HepG2 (cell line): Measurements from ENCODE around the gene RIMS3. TPM values are rescaled to one million over a fixed set of nuclear protein-coding genes. Genes with fewer than 3 reads are reported as not detected.
A peak's percentile ranks its signal among the peaks of the same experiment; 100 is the strongest.

ENCODE experiments used
- ADNP ChIP-seq: sonication (generic); formaldehyde crosslinking; IDR thresholded peaks from 2 replicates; pipeline ENCODE4 v1.4.0; 2020; ENCODE audit warnings: missing genetic modification reagents
- ATM ChIP-seq: fragments of 450-650 bp; IDR thresholded peaks from 2 replicates; pipeline ENCODE4 v1.7.1; 2017; ENCODE audit warnings: mild to moderate bottlenecking, borderline replicate concordance
- CBX1 ChIP-seq: IDR thresholded peaks from one replicate; pipeline ENCODE4 v1.6.1; 2016; ENCODE audit warnings: antibody characterized with exemption, low read depth
- CREBL2 ChIP-seq: sonication (generic); formaldehyde crosslinking; IDR thresholded peaks from 2 replicates; pipeline ENCODE4 v1.8.1; 2023; ENCODE audit warnings: missing genetic modification reagents, mild to moderate bottlenecking, borderline replicate concordance
- CSRNP2 ChIP-seq: sonication (generic); formaldehyde crosslinking; conservative IDR thresholded peaks from 2 replicates; pipeline ENCODE4 v1.8.0; 2022; ENCODE audit warnings: low read depth, missing genetic modification reagents
- GPN1 ChIP-seq: sonication (generic); formaldehyde crosslinking; IDR thresholded peaks from 2 replicates; pipeline ENCODE4 v1.5.1; 2020; ENCODE audit warnings: missing genetic modification reagents, borderline replicate concordance
- HCFC1 ChIP-seq: fragments of 150-350 bp; IDR thresholded peaks from 2 replicates; pipeline ENCODE4 v1.6.1; 2014; ENCODE audit warnings: low read depth, low read length
- HMG20A ChIP-seq: IDR thresholded peaks from 2 replicates; pipeline ENCODE4 v1.6.1; 2016; ENCODE audit warnings: borderline replicate concordance
- HOXA7 ChIP-seq: sonication (generic); formaldehyde crosslinking; IDR thresholded peaks from 2 replicates; pipeline ENCODE4 v1.8.1; 2022; ENCODE audit warnings: mild to moderate bottlenecking, missing genetic modification reagents, moderate library complexity
- LRRFIP1 ChIP-seq: sonication (generic); formaldehyde crosslinking; conservative IDR thresholded peaks from 2 replicates; pipeline ENCODE4 v1.4.0; 2020; ENCODE audit warnings: missing genetic modification reagents
- MAX ChIP-seq: IDR thresholded peaks from 2 replicates; pipeline ENCODE4 v1.6.1; 2012; ENCODE audit warnings: inconsistent platforms
- MED13 ChIP-seq: sonication (generic); formaldehyde crosslinking; IDR thresholded peaks from 2 replicates; pipeline ENCODE4 v1.5.0; 2020; ENCODE audit warnings: missing genetic modification reagents
- MNT ChIP-seq: fragments of 450-650 bp; IDR thresholded peaks from 2 replicates; pipeline ENCODE4 v1.6.1; 2016
- MTF2 ChIP-seq: sonication (generic); formaldehyde crosslinking; IDR thresholded peaks from 2 replicates; pipeline ENCODE4 v1.5.0; 2020; ENCODE audit warnings: missing genetic modification reagents, borderline replicate concordance
- NKX3-1 ChIP-seq: sonication (generic); formaldehyde crosslinking; IDR thresholded peaks from 2 replicates; pipeline ENCODE4 v1.5.0; 2020; ENCODE audit warnings: missing genetic modification reagents
- PITX1 ChIP-seq: sonication (generic); formaldehyde crosslinking; IDR thresholded peaks from 2 replicates; pipeline ENCODE4 v1.5.1; 2020; ENCODE audit warnings: mild to moderate bottlenecking, missing genetic modification reagents
- RORA ChIP-seq: sonication (generic); formaldehyde crosslinking; IDR thresholded peaks from 2 replicates; pipeline ENCODE4 v1.5.0; 2020; ENCODE audit warnings: mild to moderate bottlenecking, missing genetic modification reagents, moderate library complexity
- SNAPC2 ChIP-seq: sonication (generic); formaldehyde crosslinking; IDR thresholded peaks from 2 replicates; pipeline ENCODE4 v1.8.1; 2022; ENCODE audit warnings: mild to moderate bottlenecking, missing genetic modification reagents
- WIZ ChIP-seq: sonication (generic); formaldehyde crosslinking; IDR thresholded peaks from 2 replicates; pipeline ENCODE4 v1.5.1; 2020; ENCODE audit warnings: mild to moderate bottlenecking, missing genetic modification reagents
- ZKSCAN5 ChIP-seq: sonication (generic); formaldehyde crosslinking; IDR thresholded peaks from 2 replicates; pipeline ENCODE4 v1.5.1; 2020; ENCODE audit warnings: mild to moderate bottlenecking, missing genetic modification reagents
- ZNF350 ChIP-seq: sonication (generic); formaldehyde crosslinking; IDR thresholded peaks from 2 replicates; pipeline ENCODE4 v1.4.0; 2020; ENCODE audit warnings: mild to moderate bottlenecking, low read depth, missing genetic modification reagents, borderline replicate concordance
- ZNF569 ChIP-seq: sonication (generic); formaldehyde crosslinking; IDR thresholded peaks from 2 replicates; pipeline ENCODE4 v1.5.0; 2020; ENCODE audit warnings: mild to moderate bottlenecking, missing genetic modification reagents, moderate library complexity, borderline replicate concordance
- ZNF577 ChIP-seq: sonication (generic); formaldehyde crosslinking; IDR thresholded peaks from 2 replicates; pipeline ENCODE4 v1.4.0; 2020; ENCODE audit warnings: mild to moderate bottlenecking, low read depth, missing genetic modification reagents, borderline replicate concordance
- ZNF713 ChIP-seq: sonication (generic); formaldehyde crosslinking; IDR thresholded peaks from 2 replicates; pipeline ENCODE4 v1.4.0; 2020; ENCODE audit warnings: mild to moderate bottlenecking, missing genetic modification reagents
- ZNF83 ChIP-seq: sonication (generic); formaldehyde crosslinking; IDR thresholded peaks from 2 replicates; pipeline ENCODE4 v1.4.0; 2020; ENCODE audit warnings: missing genetic modification reagents, mild to moderate bottlenecking, borderline replicate concordance
- polyA plus RNA-seq, 8 experiments: library from polyadenylated mRNA; depleted of rRNA in 3 of 8; stranded (reverse) in 7 of 8; unstranded in 1 of 8; fragments of >200 nt; fragmentation: Illumina TruSeq in 4 of 8; extraction: Trizol in 4 of 8; gene quantifications; 2 replicates each; pipeline versions ENCODE4 v1.2.1 to v1.2.3, GENCODE V29; 2011 to 2016; ENCODE audit warnings: low read depth in 4 of 8, missing spikeins in 1 of 8, mixed read lengths in 1 of 8; ENCODE audit not compliant: insufficient read depth in 1 of 8
- total RNA-seq, 5 experiments: library from RNA; depleted of rRNA; stranded (reverse); fragments of >200 nt; fragmentation: Illumina TruSeq; extraction: Trizol; gene quantifications; 2 replicates each; pipeline ENCODE4 v1.2.3, GENCODE V29; 2016; ENCODE audit warnings: low read depth in 1 of 5

RIMS3 gene
- total and polyA plus RNA-seq, 2 of the 13 experiments (the other 11 are each of a cell fraction or from before 2014, with no cell fraction given), result 2.1 to 5.4 TPM

- peak; percentile 43; the same call in 1 of the 2 replicates for TF ChIP-seq NKX3-1
- 0 out of 2 replicates have a peak, but pooled peaks have one; percentile 25 for TF ChIP-seq LRRFIP1 (CRISPR knock-in tag)
- no peak for TF ChIP-seq ATM
- TF ChIP-seq MNT, result no peak
- peak; percentile 94; the same call in 1 of the 2 replicates for TF ChIP-seq ZNF350 (CRISPR knock-in tag)
- no peak for TF ChIP-seq HCFC1
- no peak for TF ChIP-seq HOXA7 (CRISPR knock-in tag)
- no peak for TF ChIP-seq ZNF569 (CRISPR knock-in tag)
- peak; percentile 95 for TF ChIP-seq MAX
- TF ChIP-seq CREBL2 (CRISPR knock-in tag), result peak; percentile 66
- no peak for TF ChIP-seq ZKSCAN5
- no peak for TF ChIP-seq GPN1 (CRISPR knock-in tag)
- no peak for TF ChIP-seq SNAPC2
- TF ChIP-seq MTF2 (CRISPR knock-in tag), result peak; percentile 93
- TF ChIP-seq RORA (CRISPR knock-in tag), result no peak
- no peak for TF ChIP-seq PITX1
- no peak for TF ChIP-seq ZNF83
- TF ChIP-seq ZNF713 (CRISPR knock-in tag), result no peak
- TF ChIP-seq CBX1, result no peak
- no peak; the same call in 1 of the 2 replicates for TF ChIP-seq WIZ (CRISPR knock-in tag)
- 0 out of 2 replicates have a peak, but pooled peaks have one; percentile 18 for TF ChIP-seq CSRNP2 (CRISPR knock-in tag)
- peak; percentile 64; the same call in 1 of the 2 replicates for TF ChIP-seq MED13
- no peak for TF ChIP-seq ZNF577 (CRISPR knock-in tag)
- no peak for TF ChIP-seq HMG20A (CRISPR knock-in tag)
- no peak for TF ChIP-seq ADNP (CRISPR knock-in tag)
Observed at GRCh38 chr1:40691538-40692428, 26.3 kb upstream of the RIMS3 start, which contains the start of gene NFYC (continued).
